Measurements from ENCODE around the gene CFAP65. TPM values are rescaled to one million over a fixed set of nuclear protein-coding genes. Genes with fewer than 3 reads are reported as not detected.

CFAP65 gene
- total RNA-seq, 1 experiment from 2014 or later, result 0.34 TPM

- H3K4me1 ChIP-seq, result peaks cover 3% of the 10 kb centered on the region
- Mint-ChIP-seq H3K27ac (ENCODE audit: unreplicated experiment) (no peak overlapping the region), H3K27me3 (ENCODE audit: insufficient read depth, unreplicated experiment) (peaks cover 34% of the 10 kb centered on the region), H3K36me3 (ENCODE audit: insufficient read depth, unreplicated experiment) (no peaks in the 10 kb centered on the region), H3K4me1 (ENCODE audit: low read depth, unreplicated experiment) (no peaks in the 10 kb centered on the region), H3K4me3 (ENCODE audit: unreplicated experiment) (no peak overlapping the region), H3K9me3 (ENCODE audit: unreplicated experiment) (no peaks in the 10 kb centered on the region)
- DNase-seq, result peak in 1 of 2 experiments; percentile 19
- intact Hi-C loops (cut with micrococcal nuclease; ENCODE audit: unreplicated experiment), result loop anchor here (5.0 kb wide), 1 partner anchor 138 kb away; no protein-coding TSS in a partner anchor
- ChIA-PET CTCF (interaction anchor here (0.6 to 2.6 kb wide), 3 partner anchors 11 to 281 kb away, joined by 3 to 11 read pairs (median 7); no protein-coding TSS in a partner anchor), POLR2A (no interaction called here)
- TF ChIP-seq CTCF (IDR thresholded peaks at IDR 0.05; ENCODE audit: insufficient read depth in 1 of 2, low read depth in 1 of 2, low read length in 1 of 2, severe bottlenecking in 1 of 2, unreplicated experiment in 1 of 2), result no peak
- H3K9me3 ChIP-seq, result no peaks in the 10 kb centered on the region
- no peak overlapping the region for H3K4me3 ChIP-seq (ENCODE audit: low read depth, low read length)
- H3K27me3 ChIP-seq (replicated peaks; ENCODE audit: control insufficient read depth, insufficient read depth, low read length), result peaks cover 6% of the 10 kb centered on the region
- H3K36me3 ChIP-seq (ENCODE audit: control insufficient read depth, insufficient read depth, low read length), result no peaks in the 10 kb centered on the region
- BruUV-seq (replicated peaks), result no TSS peak
Measured at GRCh38 chr2:218990612-218991011, 50.7 kb downstream of the CFAP65 start.

GRCh38 chr2:218990052-218990451 lies 51.3 kb downstream of the CFAP65 start:
- H3K9me3 Mint-ChIP-seq (ENCODE audit: unreplicated experiment), result no peaks in the 10 kb centered on the region
- no peak overlapping the region for H3K4me3 Mint-ChIP-seq (ENCODE audit: unreplicated experiment)
- Histone ChIP-seq H3K4me3 (ENCODE audit: low read depth, low read length) (no peak overlapping the region), H3K27me3 (replicated peaks; ENCODE audit: control insufficient read depth, insufficient read depth, low read length) (peaks cover 6% of the 10 kb centered on the region), H3K4me1 (peaks cover 3% of the 10 kb centered on the region), H3K36me3 (ENCODE audit: control insufficient read depth, insufficient read depth, low read length) (no peaks in the 10 kb centered on the region), H3K9me3 (no peaks in the 10 kb centered on the region)
- ChIA-PET POLR2A (no interaction called here), CTCF (interaction anchor here (2.6 kb wide), 1 partner anchor 12 kb away, joined by 11 read pairs; no protein-coding TSS in a partner anchor)
- intact Hi-C loops (cut with micrococcal nuclease; ENCODE audit: unreplicated experiment), result loop anchor here (5.0 kb wide), 1 partner anchor 138 kb away; no protein-coding TSS in a partner anchor
- no TSS peak for BruUV-seq (replicated peaks)
- no peak for TF ChIP-seq CTCF (IDR thresholded peaks at IDR 0.05; ENCODE audit: insufficient read depth in 1 of 2, low read depth in 1 of 2, low read length in 1 of 2, severe bottlenecking in 1 of 2, unreplicated experiment in 1 of 2)
- no peak overlapping the region for H3K27ac Mint-ChIP-seq (ENCODE audit: unreplicated experiment)
- DNase-seq, result peak in 1 of 2 experiments; percentile 14
- no peaks in the 10 kb centered on the region for H3K36me3 Mint-ChIP-seq (ENCODE audit: insufficient read depth, unreplicated experiment)
- peaks cover 36% of the 10 kb centered on the region for H3K27me3 Mint-ChIP-seq (ENCODE audit: insufficient read depth, unreplicated experiment)
- no peaks in the 10 kb centered on the region for H3K4me1 Mint-ChIP-seq (ENCODE audit: low read depth, unreplicated experiment)

DNA sequence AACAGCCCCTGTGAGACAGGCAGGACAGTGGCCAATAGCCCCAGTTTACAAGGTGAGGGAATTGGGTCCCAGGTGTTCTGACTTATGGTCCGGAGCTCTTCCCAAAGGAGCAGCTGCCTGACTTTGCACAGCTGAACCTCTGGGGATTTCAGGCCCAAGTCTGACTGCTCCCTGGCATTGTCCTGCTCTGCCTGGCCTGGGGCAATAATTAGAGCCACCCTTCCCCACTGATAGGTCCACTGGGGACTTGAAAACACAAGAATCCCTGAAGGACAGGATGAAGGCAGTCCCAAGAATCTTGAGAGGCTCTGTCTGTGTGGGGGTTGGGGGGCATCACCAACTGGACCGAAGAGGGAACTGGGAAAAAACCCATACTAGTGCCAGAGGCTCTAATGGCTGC lies 52.7 kb downstream of the CFAP65 start:
- no peak for TF ChIP-seq CTCF (IDR thresholded peaks at IDR 0.05; ENCODE audit: insufficient read depth in 1 of 2, low read depth in 1 of 2, low read length in 1 of 2, severe bottlenecking in 1 of 2, unreplicated experiment in 1 of 2)
- Mint-ChIP-seq H3K36me3 (ENCODE audit: insufficient read depth, unreplicated experiment) (no peaks in the 10 kb centered on the region), H3K4me1 (ENCODE audit: low read depth, unreplicated experiment) (no peaks in the 10 kb centered on the region), H3K9me3 (ENCODE audit: unreplicated experiment) (no peaks in the 10 kb centered on the region), H3K27ac (ENCODE audit: unreplicated experiment) (no peak overlapping the region), H3K27me3 (ENCODE audit: insufficient read depth, unreplicated experiment) (peaks cover 37% of the 10 kb centered on the region), H3K4me3 (ENCODE audit: unreplicated experiment) (no peak overlapping the region)
- ChIA-PET CTCF (interaction anchor here (0.9 to 2.6 kb wide), 2 partner anchors 13 to 41 kb away, joined by 5 to 11 read pairs; no protein-coding TSS in a partner anchor), POLR2A (no interaction called here)
- H3K9me3 ChIP-seq, result no peaks in the 10 kb centered on the region
- no peaks in the 10 kb centered on the region for H3K36me3 ChIP-seq (ENCODE audit: control insufficient read depth, insufficient read depth, low read length)
- peak in 1 of 2 experiments; percentile 13 for DNase-seq
- H3K4me1 ChIP-seq, result peaks cover 3% of the 10 kb centered on the region; the same call in 1 of the 2 replicates
- BruUV-seq (replicated peaks), result no TSS peak
- intact Hi-C loops (cut with micrococcal nuclease; ENCODE audit: unreplicated experiment), result no loop called here
- H3K27me3 ChIP-seq (replicated peaks; ENCODE audit: control insufficient read depth, insufficient read depth, low read length), result peaks cover 9% of the 10 kb centered on the region
- no peak overlapping the region for H3K4me3 ChIP-seq (ENCODE audit: low read depth, low read length)
